Coronary artery (tissue), 2 donors: ENCODE results near the gene LIN7A.

Experiments
- DNase-seq: peaks from one replicate; pipeline ENCODE4 v3.0.0-alpha.2; 2017; ENCODE audit warnings: low spot score
- H3K27ac ChIP-seq, 2 donors: fragments of 200-600 bp; sonication (generic); one replicate each; pipeline ENCODE4 v1.5.1; 2016 to 2019
- H3K4me3 ChIP-seq: fragments of 200-600 bp; sonication (generic); 2 replicates; pipeline ENCODE4 v1.5.1; 2016; ENCODE audit warnings: mild to moderate bottlenecking, moderate library complexity
- TF ChIP-seq, protein P1 (sequence below): fragments of 200-600 bp; sonication (generic); IDR thresholded peaks from one replicate; pipeline ENCODE4 v1.5.1; 2019; ENCODE audit warnings: antibody characterized with exemption

LIN7A gene

GRCh38 chr12:80941916-80942315 is 4.2 kb upstream of the LIN7A start:
- DNase-seq, result no peak
- H3K27ac ChIP-seq, result no peak overlapping the region
- TF ChIP-seq, protein P1, sequence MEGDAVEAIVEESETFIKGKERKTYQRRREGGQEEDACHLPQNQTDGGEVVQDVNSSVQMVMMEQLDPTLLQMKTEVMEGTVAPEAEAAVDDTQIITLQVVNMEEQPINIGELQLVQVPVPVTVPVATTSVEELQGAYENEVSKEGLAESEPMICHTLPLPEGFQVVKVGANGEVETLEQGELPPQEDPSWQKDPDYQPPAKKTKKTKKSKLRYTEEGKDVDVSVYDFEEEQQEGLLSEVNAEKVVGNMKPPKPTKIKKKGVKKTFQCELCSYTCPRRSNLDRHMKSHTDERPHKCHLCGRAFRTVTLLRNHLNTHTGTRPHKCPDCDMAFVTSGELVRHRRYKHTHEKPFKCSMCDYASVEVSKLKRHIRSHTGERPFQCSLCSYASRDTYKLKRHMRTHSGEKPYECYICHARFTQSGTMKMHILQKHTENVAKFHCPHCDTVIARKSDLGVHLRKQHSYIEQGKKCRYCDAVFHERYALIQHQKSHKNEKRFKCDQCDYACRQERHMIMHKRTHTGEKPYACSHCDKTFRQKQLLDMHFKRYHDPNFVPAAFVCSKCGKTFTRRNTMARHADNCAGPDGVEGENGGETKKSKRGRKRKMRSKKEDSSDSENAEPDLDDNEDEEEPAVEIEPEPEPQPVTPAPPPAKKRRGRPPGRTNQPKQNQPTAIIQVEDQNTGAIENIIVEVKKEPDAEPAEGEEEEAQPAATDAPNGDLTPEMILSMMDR, result no peak
- H3K4me3 ChIP-seq, result no peak overlapping the region

GRCh38 chr12:80939231-80939950 is 1.7 kb upstream of the LIN7A start:
- TF ChIP-seq, protein P1, result no peak
- DNase-seq, result no peak
- Histone ChIP-seq H3K4me3 (no peak overlapping the region), H3K27ac (no peak overlapping the region)

GRCh38 chr12:80938397-80938796 is 663 bp upstream of the LIN7A start:
- no peak overlapping the region for H3K27ac ChIP-seq
- TF ChIP-seq, protein P1, result no peak
- no peak for DNase-seq
- H3K4me3 ChIP-seq, result no peak overlapping the region

DNA sequence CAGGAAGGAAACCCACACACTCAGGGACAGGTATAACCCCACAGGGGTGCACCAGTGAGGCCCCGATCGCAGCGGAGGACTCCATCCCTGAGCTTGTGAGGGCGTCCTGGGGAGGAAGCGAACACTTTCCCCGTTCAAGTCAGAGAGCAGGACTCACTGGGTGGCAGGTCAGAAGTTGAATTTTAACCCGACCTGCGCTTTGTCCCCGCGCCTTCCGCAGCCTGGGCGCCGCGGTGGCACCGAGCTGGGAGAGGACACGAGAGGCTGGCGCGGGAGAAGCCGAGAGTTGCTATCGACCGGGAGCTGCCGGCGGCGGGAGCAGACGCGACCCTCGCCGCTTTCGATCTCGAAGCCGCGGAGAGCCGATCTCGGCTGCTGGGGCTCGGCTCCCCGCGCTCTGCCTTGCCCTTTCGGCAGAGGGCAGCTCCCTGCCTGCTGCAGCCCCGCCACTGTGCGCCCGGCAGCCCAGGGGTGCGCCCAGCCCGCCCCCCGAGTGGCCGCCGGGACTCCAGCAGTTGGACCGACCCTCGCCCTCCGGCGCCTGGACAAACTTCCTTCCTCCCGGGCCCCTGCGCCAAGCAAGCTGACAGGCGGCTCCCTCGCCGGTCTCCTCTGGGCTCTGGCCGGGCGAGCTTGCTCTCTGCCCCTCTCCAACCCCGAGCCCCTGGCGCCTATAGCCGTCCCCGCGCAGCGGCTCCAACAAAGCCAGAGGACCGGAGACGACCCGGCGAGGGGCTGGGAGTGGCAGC is 918 bp downstream of the LIN7A start:
- Histone ChIP-seq H3K27ac (peak overlapping the region; percentile 51 to 65), H3K4me3 (peak overlapping the region; percentile 91)
- DNase-seq, result peak; percentile 66
- TF ChIP-seq, protein P1, result no peak

GRCh38 chr12:80936353-80936641 is 1.4 kb downstream of the LIN7A start:
- TF ChIP-seq, protein P1, result no peak
- DNase-seq, result no peak
- Histone ChIP-seq H3K4me3 (peak overlapping the region; percentile 91), H3K27ac (peak overlapping the region in 1 of 2 donors; percentile 51)

DNA sequence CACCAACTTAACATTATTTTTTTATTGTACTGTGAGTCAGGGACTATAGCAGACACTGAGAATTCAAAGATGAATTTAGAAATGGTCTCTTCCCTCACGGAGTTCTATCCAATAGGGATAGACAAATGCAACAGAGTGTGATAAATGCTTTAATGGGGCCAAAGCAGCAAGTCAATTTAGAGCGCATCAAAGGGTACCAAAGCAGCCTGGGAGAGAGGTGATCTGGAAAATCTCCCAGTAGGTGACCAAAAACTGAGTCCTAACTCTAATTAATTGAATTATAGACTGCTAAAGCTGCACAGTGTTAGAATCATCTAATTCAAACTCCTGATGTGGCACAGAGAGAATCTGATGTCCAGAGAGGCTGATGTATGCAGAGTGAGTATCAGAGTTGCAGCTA is 2.6 kb downstream of the LIN7A start:
- TF ChIP-seq, protein P1, result no peak
- no peak overlapping the region for H3K4me3 ChIP-seq
- no peak overlapping the region for H3K27ac ChIP-seq
- no peak for DNase-seq

GRCh38 chr12:80925983-80926382 is 11.8 kb downstream of the LIN7A start:
- no peak overlapping the region for H3K27ac ChIP-seq
- DNase-seq, result no peak
- TF ChIP-seq, protein P1, result no peak

More at GRCh38 chr12:80925983-80926382, 11.8 kb downstream of the LIN7A start:
- H3K4me3 ChIP-seq, result no peak overlapping the region
